ENCODE data around the gene THOC5.

GRCh38 chr22:29473001-29473400 is 80.6 kb downstream of the THOC5 start:
- no peak for TF ChIP-seq ZFP30 (CRISPR knock-in tag; IDR thresholded peaks at IDR 0.05)
- TF ChIP-seq PATZ1 (CRISPR knock-in tag; IDR thresholded peaks at IDR 0.05; ENCODE audit: borderline replicate concordance): no peak
- TF ChIP-seq ARNTL (CRISPR knock-in tag; IDR thresholded peaks at IDR 0.05; ENCODE audit: borderline replicate concordance, low read depth): no peak
- TF ChIP-seq OSR1 (CRISPR knock-in tag; IDR thresholded peaks at IDR 0.05): no peak
- no peak for TF ChIP-seq RARB (CRISPR knock-in tag; IDR thresholded peaks at IDR 0.05)
- TF ChIP-seq ESRRG (CRISPR knock-in tag; IDR thresholded peaks at IDR 0.05): no peak
- TF ChIP-seq ZNF565 (CRISPR knock-in tag; conservative IDR thresholded peaks at IDR 0.05; ENCODE audit: low read depth): no peak
- TF ChIP-seq TSHZ2 (CRISPR knock-in tag; IDR thresholded peaks at IDR 0.05): no peak
- TF ChIP-seq ZNF8 (CRISPR knock-in tag; IDR thresholded peaks at IDR 0.05): no peak
- no peak for TF ChIP-seq PPARA (CRISPR knock-in tag; IDR thresholded peaks at IDR 0.05; ENCODE audit: borderline replicate concordance)
- no peak for TF ChIP-seq POU6F1 (CRISPR knock-in tag; IDR thresholded peaks at IDR 0.05; ENCODE audit: borderline replicate concordance, low read depth)
- no peak for TF ChIP-seq CREB5 (CRISPR knock-in tag; IDR thresholded peaks at IDR 0.05; ENCODE audit: low read depth)
- no peak for TF ChIP-seq ZFP3 (CRISPR knock-in tag; IDR thresholded peaks at IDR 0.05)
- no peak for TF ChIP-seq SNAI2 (CRISPR knock-in tag; IDR thresholded peaks at IDR 0.05)
